ENCODE results near the gene SH3BP5. TPM values are rescaled to one million over a fixed set of nuclear protein-coding genes. Genes with fewer than 3 reads are reported as not detected.
"Not testable (repeated sequence)": the region's sequence is repeated elsewhere in the genome, so short reads cannot be mapped to it uniquely, and the experiment has no call there.

Gene SH3BP5
- total RNA-seq, 1 donor from 2014 or later = 6.3 TPM

GRCh38 chr3:15356176-15356575 lies 23.8 kb upstream of the SH3BP5 start:
- DNase-seq (ENCODE audit: low read depth) (no peak), FAIRE-seq (no peak)
- Histone ChIP-seq H3K4me3 (ENCODE audit: low read depth, low read length) (no peak overlapping the region), H3K36me3 (ENCODE audit: control insufficient read depth, insufficient read depth, low read length) (no peaks in the 10 kb centered on the region), H3K27me3 (ENCODE audit: control insufficient read depth, insufficient read depth, low read length) (no peaks in the 10 kb centered on the region)
- no peak for TF ChIP-seq CTCF (IDR thresholded peaks at IDR 0.05; ENCODE audit: insufficient read depth, low read length, severe bottlenecking)

- no peak for FAIRE-seq
- Histone ChIP-seq H3K27me3 (ENCODE audit: control insufficient read depth, insufficient read depth, low read length) (no peaks in the 10 kb centered on the region), H3K4me3 (ENCODE audit: low read depth, low read length) (no peak overlapping the region), H3K36me3 (ENCODE audit: control insufficient read depth, insufficient read depth, low read length) (no peaks in the 10 kb centered on the region)
- no peak for DNase-seq (ENCODE audit: low read depth)
- TF ChIP-seq CTCF (IDR thresholded peaks at IDR 0.05; ENCODE audit: insufficient read depth, low read length, severe bottlenecking) = no peak
These were observed 22.7 kb upstream of the SH3BP5 start for GRCh38 chr3:15355086-15355485.

- no peak for TF ChIP-seq CTCF (IDR thresholded peaks at IDR 0.05; ENCODE audit: insufficient read depth, low read length, severe bottlenecking)
- DNase-seq (ENCODE audit: low read depth) (no peak), FAIRE-seq (no peak)
- no peaks in the 10 kb centered on the region for H3K27me3 ChIP-seq (ENCODE audit: control insufficient read depth, insufficient read depth, low read length)
- no peaks in the 10 kb centered on the region for H3K36me3 ChIP-seq (ENCODE audit: control insufficient read depth, insufficient read depth, low read length)
- H3K4me3 ChIP-seq (ENCODE audit: low read depth, low read length) = no peak overlapping the region
These were observed 22.1 kb upstream of the SH3BP5 start for GRCh38 chr3:15354485-15354884.

- no peaks in the 10 kb centered on the region for H3K27me3 ChIP-seq (ENCODE audit: control insufficient read depth, insufficient read depth, low read length)
- no peak for DNase-seq (ENCODE audit: low read depth)
These were observed 17.8 kb upstream of the SH3BP5 start for GRCh38 chr3:15350141-15350540.

GRCh38 chr3:15349438-15349837 lies 17.1 kb upstream of the SH3BP5 start:
- not testable (repeated sequence) for H3K36me3 ChIP-seq (ENCODE audit: control insufficient read depth, insufficient read depth, low read length); H3K4me3 ChIP-seq (ENCODE audit: low read depth, low read length); H3K27me3 ChIP-seq (ENCODE audit: control insufficient read depth, insufficient read depth, low read length); DNase-seq (ENCODE audit: low read depth); FAIRE-seq

More at GRCh38 chr3:15350141-15350540, 17.8 kb upstream of the SH3BP5 start:
- Histone ChIP-seq H3K36me3 (ENCODE audit: control insufficient read depth, insufficient read depth, low read length) (no peaks in the 10 kb centered on the region), H3K4me3 (ENCODE audit: low read depth, low read length) (no peak overlapping the region)
- TF ChIP-seq CTCF (IDR thresholded peaks at IDR 0.05; ENCODE audit: insufficient read depth, low read length, severe bottlenecking) = no peak
- FAIRE-seq = no peak

- Histone ChIP-seq H3K36me3 (ENCODE audit: control insufficient read depth, insufficient read depth, low read length) (no peaks in the 10 kb centered on the region), H3K27me3 (ENCODE audit: control insufficient read depth, insufficient read depth, low read length) (no peaks in the 10 kb centered on the region), H3K4me3 (ENCODE audit: low read depth, low read length) (no peak overlapping the region)
- no peak for TF ChIP-seq CTCF (IDR thresholded peaks at IDR 0.05; ENCODE audit: insufficient read depth, low read length, severe bottlenecking)
- FAIRE-seq (no peak), DNase-seq (ENCODE audit: low read depth) (no peak)
These were observed 15.9 kb upstream of the SH3BP5 start for GRCh38 chr3:15348246-15348645.
